KMS-11 (cell line): ENCODE data around the gene MTA1.

Experiments used
- H2AFZ ChIP-seq: fragments of 200-600 bp; sonication (generic); 2 replicates; pipeline ENCODE4 v1.6.1; 2016; ENCODE audit warnings: antibody characterized with exemption, mixed run types, low read depth
- H3K27ac ChIP-seq: fragments of 200-600 bp; sonication (generic); 2 replicates; pipeline ENCODE4 v1.6.1; 2016; ENCODE audit warnings: mild to moderate bottlenecking, mixed run types
- H3K27me3 ChIP-seq: fragments of 200-600 bp; sonication (generic); 2 replicates; pipeline ENCODE4 v1.6.1; 2017; ENCODE audit warnings: mild to moderate bottlenecking, low read depth, mixed run types, moderate library complexity; ENCODE audit not compliant: insufficient read depth
- H3K36me3 ChIP-seq: fragments of 200-600 bp; sonication (generic); 2 replicates; pipeline ENCODE4 v1.6.1; 2017; ENCODE audit warnings: mild to moderate bottlenecking, mixed run types; ENCODE audit not compliant: insufficient read depth
- H3K4me1 ChIP-seq: fragments of 200-600 bp; sonication (generic); 2 replicates; pipeline ENCODE4 v1.6.1; 2016; ENCODE audit warnings: mild to moderate bottlenecking, low read depth, mixed run types; ENCODE audit not compliant: poor library complexity, severe bottlenecking
- H3K4me2 ChIP-seq: fragments of 200-600 bp; sonication (generic); 2 replicates; pipeline ENCODE4 v1.7.0; 2016; ENCODE audit warnings: mild to moderate bottlenecking, mixed run types
- H3K4me3 ChIP-seq: fragments of 200-600 bp; sonication (generic); IDR thresholded peaks from 2 replicates; pipeline ENCODE4 v1.6.1; 2017; ENCODE audit warnings: low read depth, low read length, mixed read lengths; ENCODE audit not compliant: insufficient read depth
- H3K79me2 ChIP-seq: fragments of 200-600 bp; sonication (generic); 2 replicates; pipeline ENCODE4 v1.6.1; 2016; ENCODE audit warnings: low read depth, mixed run types; ENCODE audit not compliant: insufficient read depth
- H3K9ac ChIP-seq: fragments of 200-600 bp; sonication (generic); 2 replicates; pipeline ENCODE4 v1.6.1; 2016; ENCODE audit warnings: mild to moderate bottlenecking, mixed run types
- H4K20me1 ChIP-seq: fragments of 200-600 bp; sonication (generic); 2 replicates; pipeline ENCODE4 v1.6.1; 2016; ENCODE audit warnings: mild to moderate bottlenecking, mixed run types; ENCODE audit not compliant: insufficient read depth
- TF ChIP-seq, protein P1 (sequence below): fragments of 200-600 bp; sonication (generic); conservative IDR thresholded peaks from 2 replicates; pipeline ENCODE4 v1.6.1; 2017; ENCODE audit warnings: low read depth, mild to moderate bottlenecking, antibody characterized with exemption, low read length, moderate library complexity, mixed read lengths

The MTA1 gene

GRCh38 chr14:105400016-105400415 lies 19.6 kb upstream of the MTA1 start:
- H3K4me2 ChIP-seq, result peak overlapping the region; percentile 60; the same call in 1 of the 2 replicates
- H3K9ac ChIP-seq, result no peak overlapping the region
- peaks cover 10% of the 10 kb centered on the region for H3K4me1 ChIP-seq
- no peak overlapping the region for H2AFZ ChIP-seq
- no peak overlapping the region for H3K4me3 ChIP-seq
- no peak overlapping the region for H3K27ac ChIP-seq
- no peaks in the 10 kb centered on the region for H3K36me3 ChIP-seq
- peaks cover 7% of the 10 kb centered on the region for H3K79me2 ChIP-seq
- TF ChIP-seq, protein P1, sequence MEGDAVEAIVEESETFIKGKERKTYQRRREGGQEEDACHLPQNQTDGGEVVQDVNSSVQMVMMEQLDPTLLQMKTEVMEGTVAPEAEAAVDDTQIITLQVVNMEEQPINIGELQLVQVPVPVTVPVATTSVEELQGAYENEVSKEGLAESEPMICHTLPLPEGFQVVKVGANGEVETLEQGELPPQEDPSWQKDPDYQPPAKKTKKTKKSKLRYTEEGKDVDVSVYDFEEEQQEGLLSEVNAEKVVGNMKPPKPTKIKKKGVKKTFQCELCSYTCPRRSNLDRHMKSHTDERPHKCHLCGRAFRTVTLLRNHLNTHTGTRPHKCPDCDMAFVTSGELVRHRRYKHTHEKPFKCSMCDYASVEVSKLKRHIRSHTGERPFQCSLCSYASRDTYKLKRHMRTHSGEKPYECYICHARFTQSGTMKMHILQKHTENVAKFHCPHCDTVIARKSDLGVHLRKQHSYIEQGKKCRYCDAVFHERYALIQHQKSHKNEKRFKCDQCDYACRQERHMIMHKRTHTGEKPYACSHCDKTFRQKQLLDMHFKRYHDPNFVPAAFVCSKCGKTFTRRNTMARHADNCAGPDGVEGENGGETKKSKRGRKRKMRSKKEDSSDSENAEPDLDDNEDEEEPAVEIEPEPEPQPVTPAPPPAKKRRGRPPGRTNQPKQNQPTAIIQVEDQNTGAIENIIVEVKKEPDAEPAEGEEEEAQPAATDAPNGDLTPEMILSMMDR, result no peak
- no peaks in the 10 kb centered on the region for H4K20me1 ChIP-seq
- no peaks in the 10 kb centered on the region for H3K27me3 ChIP-seq

- Histone ChIP-seq H3K9ac (no peak overlapping the region), H3K27ac (no peak overlapping the region), H3K36me3 (no peaks in the 10 kb centered on the region), H3K4me1 (peaks cover 10% of the 10 kb centered on the region), H2AFZ (no peak overlapping the region), H3K27me3 (no peaks in the 10 kb centered on the region), H3K79me2 (peaks cover 7% of the 10 kb centered on the region), H3K4me3 (no peak overlapping the region), H4K20me1 (no peaks in the 10 kb centered on the region), H3K4me2 (no peak overlapping the region)
- TF ChIP-seq, protein P1, result no peak
These were observed 17.9 kb upstream of the MTA1 start for GRCh38 chr14:105401699-105402098.

DNA sequence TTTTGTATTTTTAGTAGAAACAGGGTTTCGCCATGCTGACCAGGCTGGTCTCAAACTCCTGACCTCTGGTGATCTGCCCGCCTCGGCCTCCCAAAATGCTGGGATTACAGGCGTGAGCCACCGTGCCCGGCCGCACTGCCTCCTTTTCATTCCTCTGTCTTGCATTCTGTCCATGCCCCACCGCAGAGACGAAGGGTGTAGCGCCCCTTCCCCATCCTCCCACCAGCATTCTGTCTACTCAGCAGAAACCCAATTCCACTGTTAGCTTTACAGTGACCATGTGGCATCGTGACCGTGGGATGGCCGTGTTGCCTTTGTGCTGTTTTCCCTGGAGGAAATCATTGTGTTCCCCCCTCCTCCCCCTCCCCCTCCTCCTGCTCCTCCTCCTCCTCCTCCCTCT lies 11.0 kb upstream of the MTA1 start:
- Histone ChIP-seq H2AFZ (no peak overlapping the region), H3K36me3 (no peaks in the 10 kb centered on the region), H3K4me3 (no peak overlapping the region), H4K20me1 (no peaks in the 10 kb centered on the region), H3K4me1 (no peaks in the 10 kb centered on the region), H3K9ac (no peak overlapping the region), H3K27me3 (no peaks in the 10 kb centered on the region), H3K79me2 (no peaks in the 10 kb centered on the region), H3K27ac (no peak overlapping the region), H3K4me2 (no peak overlapping the region)
- TF ChIP-seq, protein P1, result no peak

GRCh38 chr14:105409364-105409763 lies 10.3 kb upstream of the MTA1 start:
- no peak overlapping the region for H3K4me3 ChIP-seq
- H3K4me2 ChIP-seq, result no peak overlapping the region
- H3K27ac ChIP-seq, result no peak overlapping the region
- no peaks in the 10 kb centered on the region for H4K20me1 ChIP-seq
- no peaks in the 10 kb centered on the region for H3K79me2 ChIP-seq
- H3K9ac ChIP-seq, result no peak overlapping the region
- H3K4me1 ChIP-seq, result no peaks in the 10 kb centered on the region
- TF ChIP-seq, protein P1, result no peak
- no peaks in the 10 kb centered on the region for H3K36me3 ChIP-seq
- H3K27me3 ChIP-seq, result no peaks in the 10 kb centered on the region
- H2AFZ ChIP-seq, result no peak overlapping the region

DNA sequence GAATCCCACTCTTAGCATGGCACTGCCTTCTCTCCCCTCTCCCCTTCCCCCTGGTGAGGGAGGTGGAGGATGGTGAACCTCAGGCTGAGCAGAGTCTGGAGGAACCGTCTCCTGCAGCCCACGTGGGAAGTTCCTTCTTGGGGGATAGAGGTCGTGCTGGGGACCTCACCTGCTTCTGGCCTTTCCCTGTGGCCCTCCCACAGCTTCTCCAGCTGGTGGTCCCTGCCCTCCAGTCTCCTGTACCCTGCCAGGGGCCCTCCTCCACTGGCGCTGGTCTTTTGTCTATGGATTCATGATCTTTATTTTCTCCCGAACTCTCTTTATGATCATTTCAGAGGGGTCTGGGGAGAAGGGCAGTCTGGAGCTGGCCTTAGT lies 9.0 kb upstream of the MTA1 start:
- Histone ChIP-seq H3K4me3 (no peak overlapping the region), H3K79me2 (no peaks in the 10 kb centered on the region), H3K27ac (no peak overlapping the region), H4K20me1 (no peaks in the 10 kb centered on the region), H3K36me3 (no peaks in the 10 kb centered on the region), H3K4me2 (no peak overlapping the region), H2AFZ (no peak overlapping the region), H3K27me3 (no peaks in the 10 kb centered on the region), H3K4me1 (no peaks in the 10 kb centered on the region), H3K9ac (no peak overlapping the region)
- TF ChIP-seq, protein P1, result no peak
